Caco-2 (cell line): Measurements from ENCODE around the gene MXRA5. TPM values are rescaled to one million over a fixed set of nuclear protein-coding genes. Genes with fewer than 3 reads are reported as not detected.
"Not testable (repeated sequence)": the region's sequence is repeated elsewhere in the genome, so short reads cannot be mapped to it uniquely, and the experiment has no call there.

ENCODE experiments used
- BruUV-seq: library from RNA; stranded (reverse); fragments of 400-500 nt; replicated peaks from 2 replicates; lab custom pipeline; 2021; lab: Mats Ljungman, UMichigan
- CTCF ChIA-PET: fragments of 300-600 bp; sonication (Branson Sonifier 250); formaldehyde crosslinking; loops from one replicate; lab custom pipeline; 2022; ENCODE audit warnings: antibody characterized with exemption; lab: Charles Lee
- POLR2A ChIA-PET: fragments of 300-600 bp; sonication (Branson Sonifier 250); formaldehyde crosslinking; loops from one replicate; lab custom pipeline; 2022; ENCODE audit warnings: antibody characterized with exemption; lab: Charles Lee
- DNase-seq, 2 experiments: peaks; one replicate each; pipeline versions ENCODE4 v3.0.0 to v3.0.0-alpha.2; 2020 to 2022
- H3K27me3 ChIP-seq: replicated peaks from 2 replicates; pipeline ENCODE4 v1.6.0; 2011; ENCODE audit warnings: low read length; ENCODE audit not compliant: control insufficient read depth, insufficient read depth
- H3K36me3 ChIP-seq: 2 replicates; pipeline ENCODE4 v1.5.1; 2011; ENCODE audit warnings: low read length; ENCODE audit not compliant: control insufficient read depth, insufficient read depth
- H3K4me1 ChIP-seq: fragments of 250-450 bp; sonication (Bioruptor Pico); 2 replicates; pipeline ENCODE4 v1.5.1; 2020; ENCODE audit warnings: mild to moderate bottlenecking
- H3K4me3 ChIP-seq: 2 replicates; pipeline ENCODE4 v1.5.1; 2011; ENCODE audit warnings: low read depth, mild to moderate bottlenecking, control low read depth, low read length
- H3K9me3 ChIP-seq: fragments of 250-450 bp; sonication (Bioruptor Pico); 2 replicates; pipeline ENCODE4 v1.5.1; 2020; ENCODE audit warnings: mild to moderate bottlenecking, moderate library complexity
- H3K27ac Mint-ChIP-seq: one replicate; pipeline ENCODE4 v1.8.0; 2022; ENCODE audit warnings: mixed read lengths; ENCODE audit not compliant: unreplicated experiment
- H3K27me3 Mint-ChIP-seq: one replicate; pipeline ENCODE4 v1.8.0; 2022; ENCODE audit warnings: mixed read lengths; ENCODE audit not compliant: insufficient read depth, unreplicated experiment
- H3K36me3 Mint-ChIP-seq: one replicate; pipeline ENCODE4 v1.8.0; 2022; ENCODE audit warnings: mild to moderate bottlenecking, mixed read lengths; ENCODE audit not compliant: insufficient read depth, unreplicated experiment
- H3K4me1 Mint-ChIP-seq: one replicate; pipeline ENCODE4 v1.8.0; 2022; ENCODE audit warnings: low read depth, mixed read lengths; ENCODE audit not compliant: unreplicated experiment
- H3K4me3 Mint-ChIP-seq: one replicate; pipeline ENCODE4 v1.8.0; 2022; ENCODE audit warnings: mild to moderate bottlenecking, moderate library complexity, mixed read lengths; ENCODE audit not compliant: unreplicated experiment
- H3K9me3 Mint-ChIP-seq: one replicate; pipeline ENCODE4 v1.8.0; 2022; ENCODE audit warnings: mixed read lengths; ENCODE audit not compliant: unreplicated experiment
- CTCF ChIP-seq, 2 experiments: fragments of 200-600 bp in 1 of 2; IDR thresholded peaks; 1 replicate in 1 of 2; 2 replicates in 1 of 2; pipeline versions ENCODE4 v1.5.1 to v1.8.0; 2011 to 2022; ENCODE audit warnings: antibody characterized with exemption in 1 of 2, control low read depth in 1 of 2, inconsistent platforms in 1 of 2, low read depth in 1 of 2, low read length in 1 of 2, mild to moderate bottlenecking in 1 of 2, moderate library complexity in 1 of 2; ENCODE audit not compliant: insufficient read depth in 1 of 2, severe bottlenecking in 1 of 2, unreplicated experiment in 1 of 2
- intact Hi-C: fragments of 100-400 bp; cut with micrococcal nuclease; formaldehyde crosslinking; loops from one replicate; pipeline ENCODE4 v1.10.0; 2022; ENCODE audit not compliant: unreplicated experiment
- total RNA-seq: library from RNA; stranded (reverse); gene quantifications from 2 replicates; pipeline ENCODE4 v1.2.3, GENCODE V29; 2022

Gene MXRA5
- total RNA-seq, 1 experiment from 2014 or later, result not detected

- Histone ChIP-seq H3K9me3 (no peaks in the 10 kb centered on the region), H3K36me3 (no peaks in the 10 kb centered on the region), H3K4me1 (no peaks in the 10 kb centered on the region), H3K4me3 (no peak overlapping the region), H3K27me3 (no peaks in the 10 kb centered on the region)
- DNase-seq, result no peak
- H3K36me3 Mint-ChIP-seq, result no peaks in the 10 kb centered on the region
- no peaks in the 10 kb centered on the region for H3K4me1 Mint-ChIP-seq
- H3K9me3 Mint-ChIP-seq, result no peaks in the 10 kb centered on the region
- CTCF ChIA-PET, result no interaction called here
- H3K4me3 Mint-ChIP-seq, result no peak overlapping the region
- POLR2A ChIA-PET, result no interaction called here
- TF ChIP-seq CTCF (IDR thresholded peaks at IDR 0.05; ENCODE audit: insufficient read depth in 1 of 2, low read depth in 1 of 2, low read length in 1 of 2, severe bottlenecking in 1 of 2, unreplicated experiment in 1 of 2), result no peak
- H3K27ac Mint-ChIP-seq, result no peak overlapping the region
- intact Hi-C loops, result no loop called here
- H3K27me3 Mint-ChIP-seq, result no peaks in the 10 kb centered on the region
- BruUV-seq, result no TSS peak
Measured at GRCh38 chrX:3286196-3286945, 60.1 kb downstream of the MXRA5 start.

GRCh38 chrX:3280706-3281105 is 65.7 kb downstream of the MXRA5 start:
- CTCF ChIA-PET, result no interaction called here

GRCh38 chrX:3273668-3274067 is 72.8 kb downstream of the MXRA5 start:
- H3K36me3 Mint-ChIP-seq, CTCF ChIA-PET, H3K4me3 ChIP-seq, H3K4me1 Mint-ChIP-seq, intact Hi-C loops, BruUV-seq, POLR2A ChIA-PET, H3K36me3 ChIP-seq, H3K4me1 ChIP-seq, H3K9me3 Mint-ChIP-seq, H3K4me3 Mint-ChIP-seq, H3K27me3 ChIP-seq, H3K27me3 Mint-ChIP-seq, H3K27ac Mint-ChIP-seq, DNase-seq, H3K9me3 ChIP-seq: not testable (repeated sequence)

More at GRCh38 chrX:3280706-3281105, 65.7 kb downstream of the MXRA5 start:
- no peaks in the 10 kb centered on the region for H3K36me3 Mint-ChIP-seq
- H3K27me3 Mint-ChIP-seq, result no peaks in the 10 kb centered on the region
- Histone ChIP-seq H3K27me3 (no peaks in the 10 kb centered on the region), H3K4me3 (no peak overlapping the region), H3K4me1 (no peaks in the 10 kb centered on the region), H3K36me3 (no peaks in the 10 kb centered on the region), H3K9me3 (no peaks in the 10 kb centered on the region)
- BruUV-seq, result no TSS peak
- intact Hi-C loops, result no loop called here
- H3K4me3 Mint-ChIP-seq, result no peak overlapping the region
- POLR2A ChIA-PET, result no interaction called here
- no peaks in the 10 kb centered on the region for H3K4me1 Mint-ChIP-seq
- no peak overlapping the region for H3K27ac Mint-ChIP-seq
- no peaks in the 10 kb centered on the region for H3K9me3 Mint-ChIP-seq
- TF ChIP-seq CTCF (IDR thresholded peaks at IDR 0.05; ENCODE audit: insufficient read depth in 1 of 2, low read depth in 1 of 2, low read length in 1 of 2, severe bottlenecking in 1 of 2, unreplicated experiment in 1 of 2), result no peak
- no peak for DNase-seq
